ENCODE results near the gene NOC4L. TPM values are rescaled to one million over a fixed set of nuclear protein-coding genes. Genes with fewer than 3 reads are reported as not detected.

Gene NOC4L
- polyA plus RNA-seq, 3 donors = 7.3 to 18.0 (median 17.9) TPM

- Histone ChIP-seq H3K27ac (ENCODE audit: low read depth in 1 of 2, low read length in 2 of 2) (no peak overlapping the region), H3K9me3 (replicated peaks in 1 of 2; ENCODE audit: control insufficient read depth in 1 of 2, insufficient read depth in 1 of 2, low read length in 2 of 2) (peaks cover 0 to 8% of the 10 kb centered on the region in 2 donors), H3K36me3 (replicated peaks in 1 of 2; ENCODE audit: control insufficient read depth in 1 of 2, insufficient read depth in 2 of 2, low read length in 2 of 2) (peaks cover 0 to 27% of the 10 kb centered on the region in 2 donors), H3K27me3 (ENCODE audit: control insufficient read depth in 2 of 2, insufficient read depth in 2 of 2, low read length in 2 of 2) (no peaks in the 10 kb centered on the region), H3K4me1 (ENCODE audit: control insufficient read depth in 1 of 2, insufficient read depth in 2 of 2, low read length in 2 of 2) (peaks cover 19 to 21% of the 10 kb centered on the region in 2 donors), H3K9ac (ENCODE audit: insufficient read depth, low read length, poor library complexity, severe bottlenecking) (no peak overlapping the region), H3K79me2 (ENCODE audit: insufficient read depth, low read length) (no peaks in the 10 kb centered on the region), H4K20me1 (ENCODE audit: insufficient read depth, low read length) (no peaks in the 10 kb centered on the region), H3K4me3 (replicated peaks in 1 of 3; ENCODE audit: low read depth in 2 of 3, low read length in 3 of 3) (no peak overlapping the region), H2AFZ (ENCODE audit: insufficient read depth, low read depth, low read length, poor library complexity, severe bottlenecking) (no peak overlapping the region), H3K4me2 (replicated peaks; ENCODE audit: extremely low read depth, low read length, poor library complexity, severe bottlenecking) (no peak overlapping the region)
- Mint-ChIP-seq H3K27ac (peak overlapping the region in 2 of 7 donors; percentile 54 to 68), H3K27me3 (ENCODE audit: low read depth in 3 of 3) (peaks cover 5 to 14% (median 10%) of the 10 kb centered on the region in 3 donors), H3K4me1 (peaks cover 18% of the 10 kb centered on the region), H3K4me3 (no peak overlapping the region), H3K9me3 (peaks cover 3 to 16% (median 6%) of the 10 kb centered on the region in 7 donors), H3K36me3 (no peaks in the 10 kb centered on the region)
- 98% methylated on average over 16 of the region's 16 CpGs for WGBS (ENCODE audit: insufficient coverage)
- DNase-seq = no peak
- TF ChIP-seq, protein P1, sequence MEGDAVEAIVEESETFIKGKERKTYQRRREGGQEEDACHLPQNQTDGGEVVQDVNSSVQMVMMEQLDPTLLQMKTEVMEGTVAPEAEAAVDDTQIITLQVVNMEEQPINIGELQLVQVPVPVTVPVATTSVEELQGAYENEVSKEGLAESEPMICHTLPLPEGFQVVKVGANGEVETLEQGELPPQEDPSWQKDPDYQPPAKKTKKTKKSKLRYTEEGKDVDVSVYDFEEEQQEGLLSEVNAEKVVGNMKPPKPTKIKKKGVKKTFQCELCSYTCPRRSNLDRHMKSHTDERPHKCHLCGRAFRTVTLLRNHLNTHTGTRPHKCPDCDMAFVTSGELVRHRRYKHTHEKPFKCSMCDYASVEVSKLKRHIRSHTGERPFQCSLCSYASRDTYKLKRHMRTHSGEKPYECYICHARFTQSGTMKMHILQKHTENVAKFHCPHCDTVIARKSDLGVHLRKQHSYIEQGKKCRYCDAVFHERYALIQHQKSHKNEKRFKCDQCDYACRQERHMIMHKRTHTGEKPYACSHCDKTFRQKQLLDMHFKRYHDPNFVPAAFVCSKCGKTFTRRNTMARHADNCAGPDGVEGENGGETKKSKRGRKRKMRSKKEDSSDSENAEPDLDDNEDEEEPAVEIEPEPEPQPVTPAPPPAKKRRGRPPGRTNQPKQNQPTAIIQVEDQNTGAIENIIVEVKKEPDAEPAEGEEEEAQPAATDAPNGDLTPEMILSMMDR (IDR thresholded peaks at IDR 0.05) = no peak
- intact Hi-C loops (cut with micrococcal nuclease) = loop anchor here in 1 of 2 donors (5.0 kb wide), 1 partner anchor 57 kb away; no protein-coding TSS in a partner anchor
Observed at GRCh38 chr12:132160016-132160415, 15.8 kb downstream of the NOC4L start.

- intact Hi-C loops (cut with micrococcal nuclease) = loop anchor here in 1 of 2 donors (5.0 kb wide), 1 partner anchor 57 kb away; no protein-coding TSS in a partner anchor
- Histone ChIP-seq H3K27ac (ENCODE audit: low read depth in 1 of 2, low read length in 2 of 2) (no peak overlapping the region), H3K27me3 (ENCODE audit: control insufficient read depth in 2 of 2, insufficient read depth in 2 of 2, low read length in 2 of 2) (no peaks in the 10 kb centered on the region), H2AFZ (ENCODE audit: insufficient read depth, low read depth, low read length, poor library complexity, severe bottlenecking) (no peak overlapping the region), H3K79me2 (ENCODE audit: insufficient read depth, low read length) (no peaks in the 10 kb centered on the region), H4K20me1 (ENCODE audit: insufficient read depth, low read length) (no peaks in the 10 kb centered on the region), H3K4me2 (replicated peaks; ENCODE audit: extremely low read depth, low read length, poor library complexity, severe bottlenecking) (no peak overlapping the region), H3K9ac (ENCODE audit: insufficient read depth, low read length, poor library complexity, severe bottlenecking) (no peak overlapping the region), H3K4me1 (ENCODE audit: control insufficient read depth in 1 of 2, insufficient read depth in 2 of 2, low read length in 2 of 2) (peaks cover 19 to 21% of the 10 kb centered on the region in 2 donors), H3K9me3 (replicated peaks in 1 of 2; ENCODE audit: control insufficient read depth in 1 of 2, insufficient read depth in 1 of 2, low read length in 2 of 2) (peaks cover 0 to 8% of the 10 kb centered on the region in 2 donors), H3K36me3 (replicated peaks in 1 of 2; ENCODE audit: control insufficient read depth in 1 of 2, insufficient read depth in 2 of 2, low read length in 2 of 2) (peaks cover 0 to 27% of the 10 kb centered on the region in 2 donors), H3K4me3 (replicated peaks in 1 of 3; ENCODE audit: low read depth in 2 of 3, low read length in 3 of 3) (no peak overlapping the region)
- Mint-ChIP-seq H3K27ac (no peak overlapping the region), H3K4me1 (peaks cover 18% of the 10 kb centered on the region), H3K27me3 (ENCODE audit: low read depth in 3 of 3) (peaks cover 5 to 14% (median 10%) of the 10 kb centered on the region in 3 donors), H3K9me3 (peaks cover 3 to 16% (median 6%) of the 10 kb centered on the region in 7 donors), H3K36me3 (no peaks in the 10 kb centered on the region), H3K4me3 (no peak overlapping the region)
- 94% methylated on average over 13 of the region's 15 CpGs for WGBS (ENCODE audit: insufficient coverage)
- no peak for DNase-seq
- TF ChIP-seq, protein P1 (IDR thresholded peaks at IDR 0.05) = no peak
Observed at GRCh38 chr12:132160601-132161035, 16.4 kb downstream of the NOC4L start.

Data from CD14-positive monocyte (primary cell).